Measurements from ENCODE around the gene IGF1R. TPM values are rescaled to one million over a fixed set of nuclear protein-coding genes. Genes with fewer than 3 reads are reported as not detected.

Gene IGF1R
- total and polyA plus RNA-seq, 2 donors (not counting 3 experiments of a cell fraction or from before 2014, with no cell fraction given), result 16.1 to 59.1 TPM

- FAIRE-seq (no peak), DNase-seq (ENCODE audit: low read depth, low spot score) (no peak)
- no peak overlapping the region for H3K27ac ChIP-seq (ENCODE audit: insufficient read depth, low read depth, low read length)
- H3K9me3 ChIP-seq (replicated peaks; ENCODE audit: control insufficient read depth, insufficient read depth, low read length), result no peaks in the 10 kb centered on the region
- H2AFZ ChIP-seq (ENCODE audit: low read depth, low read length), result no peak overlapping the region
- H3K4me3 ChIP-seq (replicated peaks in 1 of 3; ENCODE audit: insufficient read depth in 1 of 3, low read depth in 1 of 3, low read length in 3 of 3), result no peak overlapping the region
- no peaks in the 10 kb centered on the region for H3K36me3 ChIP-seq (ENCODE audit: control insufficient read depth in 2 of 2, extremely low read depth in 1 of 2, insufficient read depth in 2 of 2, low read length in 2 of 2)
- dilution Hi-C loops (cut with MboI; ENCODE audit: extremely low pct_ligation_motif_present, low sequenced_read_pairs) (no loop called here), intact Hi-C loops (cut with micrococcal nuclease) (no loop called here)
- POLR2A ChIA-PET, result no interaction called here
- TF ChIP-seq POLR2AphosphoS5 (IDR thresholded peaks at IDR 0.05; ENCODE audit: insufficient read depth, low read depth, low read length) (no peak), FOS (IDR thresholded peaks at IDR 0.05; ENCODE audit: borderline replicate concordance, insufficient read depth, low read length) (no peak), CTCF (IDR thresholded peaks at IDR 0.05; ENCODE audit: extremely low read depth in 1 of 2, insufficient read depth in 1 of 2, low read depth in 1 of 2, low read length in 2 of 2) (no peak), EZH2 (IDR thresholded peaks at IDR 0.05; ENCODE audit: borderline replicate concordance, low read depth, low read length, severe bottlenecking) (no peak), MYC (IDR thresholded peaks at IDR 0.05; ENCODE audit: low read depth, low read length) (no peak), MAX (IDR thresholded peaks at IDR 0.05; ENCODE audit: insufficient read depth, insufficient read length) (no peak), JUN (IDR thresholded peaks at IDR 0.05; ENCODE audit: borderline replicate concordance, insufficient read depth, insufficient read length, low read depth) (no peak), POLR2A (IDR thresholded peaks at IDR 0.05; ENCODE audit: low read depth, low read length) (no peak), GATA2 (IDR thresholded peaks at IDR 0.05; ENCODE audit: insufficient read depth, insufficient read length, low read depth, low read length) (no peak)
- H4K20me1 ChIP-seq (replicated peaks; ENCODE audit: control insufficient read depth, extremely low read depth, insufficient read depth, low read length), result no peaks in the 10 kb centered on the region
- no TSS peak for BruUV-seq (replicated peaks)
- H3K4me1 ChIP-seq (ENCODE audit: control insufficient read depth, extremely low read depth, insufficient read depth, low read length), result peaks cover 45% of the 10 kb centered on the region
- peaks cover 23% of the 10 kb centered on the region for H3K79me2 ChIP-seq (ENCODE audit: control insufficient read depth, insufficient read depth, low read length)
- no peaks in the 10 kb centered on the region for H3K9me1 ChIP-seq (replicated peaks; ENCODE audit: control insufficient read depth, extremely low read depth, insufficient read depth, low read length)
- no peak overlapping the region for H3K9ac ChIP-seq (replicated peaks; ENCODE audit: extremely low read depth, insufficient read depth, low read length)
- no peak overlapping the region for H3K4me2 ChIP-seq (ENCODE audit: insufficient read depth, low read length)
- H3K27me3 ChIP-seq (ENCODE audit: control insufficient read depth in 2 of 2, insufficient read depth in 2 of 2, low read length in 2 of 2), result no peaks in the 10 kb centered on the region
- CTCF ChIA-PET, result no interaction called here
Observed at GRCh38 chr15:98731712-98732450, 83.5 kb downstream of the IGF1R start.
